Neural cell (in vitro differentiated cells): ENCODE results near the gene SLC5A2. TPM values are rescaled to one million over a fixed set of nuclear protein-coding genes. Genes with fewer than 3 reads are reported as not detected.

Source experiments
- H2AFZ ChIP-seq: fragments of 200-600, 300-800 bp; sonication (generic), shearing (Covaris generic); 2 replicates; pipeline ENCODE4 v1.6.0; 2014; ENCODE audit warnings: low read depth, mild to moderate bottlenecking, antibody characterized with exemption, low read length, moderate library complexity
- H3F3A ChIP-seq: fragments of 200-600 bp; shearing (Covaris generic); 2 replicates; pipeline ENCODE4 v1.6.1; 2016; ENCODE audit warnings: mild to moderate bottlenecking, moderate library complexity, mixed read lengths, antibody characterized with exemption, low read length; ENCODE audit not compliant: insufficient read depth, poor library complexity, severe bottlenecking
- H3K27ac ChIP-seq: fragments of 200-600, 300-800 bp; sonication (generic), shearing (Covaris generic); 2 replicates; pipeline ENCODE4 v1.5.1; 2014; ENCODE audit warnings: mild to moderate bottlenecking, low read length, moderate library complexity
- H3K27me3 ChIP-seq: fragments of 300-800, 200-600 bp; sonication (generic), shearing (Covaris generic); 2 replicates; pipeline ENCODE4 v1.6.0; 2014; ENCODE audit warnings: mild to moderate bottlenecking, low read depth, low read length, moderate library complexity; ENCODE audit not compliant: insufficient read depth
- H3K36me3 ChIP-seq: fragments of 300-800, 200-600 bp; sonication (generic), shearing (Covaris generic); 2 replicates; pipeline ENCODE4 v1.5.1; 2014; ENCODE audit warnings: mild to moderate bottlenecking, antibody characterized with exemption, low read length, moderate library complexity; ENCODE audit not compliant: insufficient read depth
- H3K4me2 ChIP-seq: fragments of 300-800, 200-600 bp; sonication (generic), shearing (Covaris generic); 2 replicates; pipeline ENCODE4 v1.6.0; 2014; ENCODE audit warnings: mild to moderate bottlenecking, low read length
- H3K4me3 ChIP-seq: fragments of 300-800, 200-600 bp; sonication (generic), shearing (Covaris generic); 2 replicates; pipeline ENCODE4 v1.5.1; 2014; ENCODE audit warnings: mild to moderate bottlenecking, low read length, moderate library complexity
- H3K79me2 ChIP-seq: fragments of 200-600 bp; shearing (Covaris generic); replicated peaks from 2 replicates; pipeline ENCODE4 v1.6.0; 2014; ENCODE audit warnings: mild to moderate bottlenecking, low read length, moderate library complexity; ENCODE audit not compliant: insufficient read depth
- H3K9ac ChIP-seq: fragments of 300-800, 200-600 bp; sonication (generic), shearing (Covaris generic); 2 replicates; pipeline ENCODE4 v1.6.1; 2016; ENCODE audit warnings: mild to moderate bottlenecking, low read length, mixed read lengths
- H3K9me2 ChIP-seq: fragments of 200-600 bp; shearing (Covaris generic); 2 replicates; pipeline ENCODE4 v1.6.1; 2016; ENCODE audit warnings: mild to moderate bottlenecking, low read length, mixed read lengths; ENCODE audit not compliant: insufficient read depth
- H3K9me3 ChIP-seq: fragments of 200-600, 300-800 bp; sonication (generic), shearing (Covaris generic); 2 replicates; pipeline ENCODE4 v1.6.1; 2016; ENCODE audit warnings: mild to moderate bottlenecking, mixed run types, low read length, moderate library complexity, mixed read lengths
- H4K20me1 ChIP-seq: fragments of 200-600 bp; shearing (Covaris generic); 2 replicates; pipeline ENCODE4 v1.6.1; 2016; ENCODE audit warnings: mild to moderate bottlenecking, mixed run types; ENCODE audit not compliant: insufficient read depth
- EP300 ChIP-seq: fragments of 450-650 bp; conservative IDR thresholded peaks from 2 replicates; pipeline ENCODE4 v1.6.1; 2014; ENCODE audit warnings: antibody characterized with exemption, mild to moderate bottlenecking, moderate library complexity; ENCODE audit not compliant: poor library complexity, severe bottlenecking
- EZH2 ChIP-seq: fragments of 200-600, 300-800 bp; shearing (Covaris generic), sonication (generic); IDR thresholded peaks from 2 replicates; pipeline ENCODE4 v1.6.1; 2014; ENCODE audit warnings: antibody characterized with exemption, low read length, borderline replicate concordance, mild to moderate bottlenecking; ENCODE audit not compliant: insufficient read depth, poor library complexity, severe bottlenecking
- MXI1 ChIP-seq: fragments of 450-650 bp; conservative IDR thresholded peaks from 2 replicates; pipeline ENCODE4 v1.6.1; 2014; ENCODE audit warnings: antibody characterized with exemption, mild to moderate bottlenecking; ENCODE audit not compliant: poor library complexity, severe bottlenecking
- POLR2AphosphoS5 ChIP-seq: IDR thresholded peaks from 2 replicates; pipeline ENCODE4 v1.6.1; 2012
- RAD21 ChIP-seq: fragments of 450-650 bp; conservative IDR thresholded peaks from 2 replicates; pipeline ENCODE4 v1.6.1; 2014; ENCODE audit warnings: antibody characterized with exemption, mild to moderate bottlenecking, moderate library complexity
- SMC3 ChIP-seq: fragments of 450-650 bp; conservative IDR thresholded peaks from 2 replicates; pipeline ENCODE4 v1.6.1; 2014; ENCODE audit warnings: antibody characterized with exemption, mild to moderate bottlenecking, moderate library complexity; ENCODE audit not compliant: poor library complexity
- TAF1 ChIP-seq: IDR thresholded peaks from 2 replicates; pipeline ENCODE4 v1.6.1; 2012; ENCODE audit warnings: low read depth
- polyA plus RNA-seq: library from polyadenylated mRNA; depleted of rRNA; stranded (reverse); fragments of >200 nt; gene quantifications from 2 replicates; pipeline ENCODE4 v1.2.3, GENCODE V29; 2014
- TF ChIP-seq, protein P1 (sequence below): fragments of 450-650 bp; IDR thresholded peaks from 2 replicates; pipeline ENCODE4 v1.5.1; 2014; ENCODE audit warnings: antibody characterized with exemption, mild to moderate bottlenecking, moderate library complexity; ENCODE audit not compliant: poor library complexity, severe bottlenecking
- TF ChIP-seq, protein P2 (sequence below): IDR thresholded peaks from 2 replicates; pipeline ENCODE4 v1.6.1; 2012; ENCODE audit warnings: borderline replicate concordance

SLC5A2 gene
- polyA plus RNA-seq, 1 donor from 2014 or later: not detected

DNA sequence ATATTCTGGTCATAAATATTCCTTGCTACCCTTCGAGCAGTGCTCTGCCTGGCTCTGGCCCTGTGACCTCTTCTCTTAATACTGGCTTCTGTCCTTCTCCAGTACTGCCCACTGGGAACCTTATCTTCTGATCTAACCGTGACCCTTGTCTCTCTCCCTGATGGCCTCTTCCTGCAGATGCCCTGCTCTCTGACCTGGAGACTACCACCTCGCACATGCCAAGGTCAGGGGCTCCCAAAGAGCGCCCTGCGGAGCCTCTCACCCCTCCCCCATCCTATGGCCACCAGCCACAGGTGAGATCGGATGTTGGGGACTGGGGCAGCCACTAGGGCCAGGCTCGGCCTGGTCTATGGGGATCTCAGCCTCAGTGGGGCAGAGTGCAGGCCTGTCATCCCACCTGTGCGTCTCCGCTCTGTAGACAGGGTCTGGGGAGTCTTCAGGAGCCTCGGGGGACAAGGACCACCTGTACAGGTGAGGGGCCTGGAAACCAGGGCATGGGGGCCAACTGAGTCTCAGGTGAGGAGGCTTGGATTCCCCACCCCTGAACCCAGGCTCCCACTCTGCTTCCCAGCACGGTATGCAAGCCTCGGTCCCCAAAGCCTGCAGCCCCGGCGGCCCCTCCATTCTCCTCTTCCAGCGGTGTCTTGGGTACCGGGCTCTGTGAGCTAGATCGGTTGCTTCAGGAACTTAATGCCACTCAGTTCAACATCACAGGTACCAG, 9.5 kb upstream of the SLC5A2 start:
- Histone ChIP-seq H3K27me3 (peaks cover 72% of the 10 kb centered on the region), H3K4me2 (no peak overlapping the region), H3K4me3 (no peak overlapping the region)

DNA sequence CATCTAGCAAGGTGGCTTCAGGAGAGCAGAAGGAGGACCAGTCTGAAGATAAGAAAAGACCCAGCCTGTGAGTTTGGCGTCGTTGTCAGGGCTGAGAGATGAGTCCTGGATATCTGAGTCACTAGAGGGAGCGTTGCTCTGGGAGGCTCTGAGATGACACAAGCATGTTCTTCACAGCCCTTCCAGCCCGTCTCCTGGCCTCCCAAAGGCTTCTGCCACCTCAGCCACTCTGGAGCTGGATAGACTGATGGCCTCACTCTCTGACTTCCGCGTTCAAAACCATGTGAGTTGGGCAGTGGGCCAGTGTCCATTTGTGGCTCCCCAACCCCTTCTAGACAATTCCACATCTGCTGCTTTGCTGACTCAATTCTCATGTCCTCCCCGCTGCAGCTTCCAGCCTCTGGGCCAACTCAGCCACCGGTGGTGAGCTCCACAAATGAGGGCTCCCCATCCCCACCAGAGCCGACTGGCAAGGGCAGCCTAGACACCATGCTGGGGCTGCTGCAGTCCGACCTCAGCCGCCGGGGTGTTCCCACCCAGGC, 8.7 kb upstream of the SLC5A2 start:
- no peak overlapping the region for H3K4me2 ChIP-seq
- H3K4me3 ChIP-seq: no peak overlapping the region
- no peaks in the 10 kb centered on the region for H3K9me2 ChIP-seq
- no peaks in the 10 kb centered on the region for H3K9me3 ChIP-seq
- H3K36me3 ChIP-seq: no peaks in the 10 kb centered on the region
- peaks cover 79% of the 10 kb centered on the region for H3K27me3 ChIP-seq
- no peak overlapping the region for H2AFZ ChIP-seq
- H4K20me1 ChIP-seq: no peaks in the 10 kb centered on the region
- H3F3A ChIP-seq: no peaks in the 10 kb centered on the region
- no peaks in the 10 kb centered on the region for H3K79me2 ChIP-seq
- no peak overlapping the region for H3K27ac ChIP-seq
- no peak overlapping the region for H3K9ac ChIP-seq
- TF ChIP-seq POLR2AphosphoS5: no peak
- no peak for TF ChIP-seq MXI1
- TF ChIP-seq RAD21: no peak
- no peak for TF ChIP-seq SMC3
- TF ChIP-seq, protein P1, sequence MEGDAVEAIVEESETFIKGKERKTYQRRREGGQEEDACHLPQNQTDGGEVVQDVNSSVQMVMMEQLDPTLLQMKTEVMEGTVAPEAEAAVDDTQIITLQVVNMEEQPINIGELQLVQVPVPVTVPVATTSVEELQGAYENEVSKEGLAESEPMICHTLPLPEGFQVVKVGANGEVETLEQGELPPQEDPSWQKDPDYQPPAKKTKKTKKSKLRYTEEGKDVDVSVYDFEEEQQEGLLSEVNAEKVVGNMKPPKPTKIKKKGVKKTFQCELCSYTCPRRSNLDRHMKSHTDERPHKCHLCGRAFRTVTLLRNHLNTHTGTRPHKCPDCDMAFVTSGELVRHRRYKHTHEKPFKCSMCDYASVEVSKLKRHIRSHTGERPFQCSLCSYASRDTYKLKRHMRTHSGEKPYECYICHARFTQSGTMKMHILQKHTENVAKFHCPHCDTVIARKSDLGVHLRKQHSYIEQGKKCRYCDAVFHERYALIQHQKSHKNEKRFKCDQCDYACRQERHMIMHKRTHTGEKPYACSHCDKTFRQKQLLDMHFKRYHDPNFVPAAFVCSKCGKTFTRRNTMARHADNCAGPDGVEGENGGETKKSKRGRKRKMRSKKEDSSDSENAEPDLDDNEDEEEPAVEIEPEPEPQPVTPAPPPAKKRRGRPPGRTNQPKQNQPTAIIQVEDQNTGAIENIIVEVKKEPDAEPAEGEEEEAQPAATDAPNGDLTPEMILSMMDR: no peak
- no peak for TF ChIP-seq TAF1
- TF ChIP-seq EP300: no peak
- no peak for TF ChIP-seq EZH2
- TF ChIP-seq, protein P2, sequence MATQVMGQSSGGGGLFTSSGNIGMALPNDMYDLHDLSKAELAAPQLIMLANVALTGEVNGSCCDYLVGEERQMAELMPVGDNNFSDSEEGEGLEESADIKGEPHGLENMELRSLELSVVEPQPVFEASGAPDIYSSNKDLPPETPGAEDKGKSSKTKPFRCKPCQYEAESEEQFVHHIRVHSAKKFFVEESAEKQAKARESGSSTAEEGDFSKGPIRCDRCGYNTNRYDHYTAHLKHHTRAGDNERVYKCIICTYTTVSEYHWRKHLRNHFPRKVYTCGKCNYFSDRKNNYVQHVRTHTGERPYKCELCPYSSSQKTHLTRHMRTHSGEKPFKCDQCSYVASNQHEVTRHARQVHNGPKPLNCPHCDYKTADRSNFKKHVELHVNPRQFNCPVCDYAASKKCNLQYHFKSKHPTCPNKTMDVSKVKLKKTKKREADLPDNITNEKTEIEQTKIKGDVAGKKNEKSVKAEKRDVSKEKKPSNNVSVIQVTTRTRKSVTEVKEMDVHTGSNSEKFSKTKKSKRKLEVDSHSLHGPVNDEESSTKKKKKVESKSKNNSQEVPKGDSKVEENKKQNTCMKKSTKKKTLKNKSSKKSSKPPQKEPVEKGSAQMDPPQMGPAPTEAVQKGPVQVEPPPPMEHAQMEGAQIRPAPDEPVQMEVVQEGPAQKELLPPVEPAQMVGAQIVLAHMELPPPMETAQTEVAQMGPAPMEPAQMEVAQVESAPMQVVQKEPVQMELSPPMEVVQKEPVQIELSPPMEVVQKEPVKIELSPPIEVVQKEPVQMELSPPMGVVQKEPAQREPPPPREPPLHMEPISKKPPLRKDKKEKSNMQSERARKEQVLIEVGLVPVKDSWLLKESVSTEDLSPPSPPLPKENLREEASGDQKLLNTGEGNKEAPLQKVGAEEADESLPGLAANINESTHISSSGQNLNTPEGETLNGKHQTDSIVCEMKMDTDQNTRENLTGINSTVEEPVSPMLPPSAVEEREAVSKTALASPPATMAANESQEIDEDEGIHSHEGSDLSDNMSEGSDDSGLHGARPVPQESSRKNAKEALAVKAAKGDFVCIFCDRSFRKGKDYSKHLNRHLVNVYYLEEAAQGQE: no peak

More for the DNA sequence above, 9.5 kb upstream of the SLC5A2 start:
- H4K20me1 ChIP-seq: no peaks in the 10 kb centered on the region
- no peaks in the 10 kb centered on the region for H3K9me2 ChIP-seq
- no peaks in the 10 kb centered on the region for H3K9me3 ChIP-seq
- no peak overlapping the region for H3K9ac ChIP-seq
- no peaks in the 10 kb centered on the region for H3F3A ChIP-seq
- no peak overlapping the region for H3K27ac ChIP-seq
- H3K36me3 ChIP-seq: no peaks in the 10 kb centered on the region
- H3K79me2 ChIP-seq: no peaks in the 10 kb centered on the region
- H2AFZ ChIP-seq: no peak overlapping the region
- TF ChIP-seq, protein P1: no peak
- TF ChIP-seq MXI1 (no peak), TAF1 (no peak), SMC3 (no peak), EP300 (no peak), EZH2 (no peak), POLR2AphosphoS5 (no peak), RAD21 (no peak)
- TF ChIP-seq, protein P2: no peak
